NT2/D1 (cell line): ENCODE data around the gene TUBA3D.
"Not testable (repeated sequence)": the region's sequence is repeated elsewhere in the genome, so short reads cannot be mapped to it uniquely, and the experiment has no call there.

Source experiments
- SUZ12 ChIP-seq: IDR thresholded peaks from 2 replicates; pipeline ENCODE4 v1.6.1; 2011; ENCODE audit not compliant: insufficient read length, insufficient read depth; ENCODE audit errors: extremely low read depth
- YY1 ChIP-seq: IDR thresholded peaks from 2 replicates; pipeline ENCODE4 v1.6.1; 2011; ENCODE audit not compliant: insufficient read length, insufficient read depth
- ZNF274 ChIP-seq: IDR thresholded peaks from 2 replicates; pipeline ENCODE4 v1.6.1; 2011; ENCODE audit warnings: mild to moderate bottlenecking, low read depth, low read length

DNA sequence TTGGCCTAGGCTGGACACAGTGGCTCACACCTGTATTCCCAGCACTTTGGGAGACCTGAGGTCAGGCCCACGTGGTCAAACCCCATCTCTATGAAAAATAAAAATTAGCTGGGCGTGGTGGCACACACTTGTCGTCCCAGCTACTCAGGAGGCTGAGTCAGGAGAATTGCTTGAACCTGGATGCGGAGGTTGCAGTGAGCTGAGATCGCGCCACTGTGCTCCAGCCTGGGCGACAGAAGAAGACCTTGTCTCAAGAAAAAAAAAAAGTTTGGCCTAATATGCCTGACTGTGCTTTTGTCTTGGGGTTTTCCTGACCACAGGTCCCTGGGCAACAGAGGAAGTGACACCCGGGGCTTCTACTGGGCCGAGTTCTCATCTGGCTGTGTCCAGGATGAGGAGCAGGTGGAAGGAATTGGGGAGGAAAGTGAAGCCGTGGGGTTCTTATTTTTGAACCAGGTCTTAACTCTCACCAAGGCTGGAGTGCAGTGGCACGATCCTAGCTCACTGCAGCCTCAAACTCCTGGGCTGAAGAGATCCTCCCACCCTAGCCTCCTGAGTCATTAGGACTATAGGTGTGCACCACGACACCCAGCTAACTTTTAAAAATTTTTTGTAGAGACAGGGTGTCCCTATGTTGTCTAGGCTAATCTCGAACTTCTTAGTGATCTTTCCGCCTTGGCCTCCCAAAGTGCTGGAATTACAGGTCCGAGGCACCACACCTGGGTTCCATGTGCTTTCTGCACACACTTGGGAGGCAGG is 38.7 kb downstream of the TUBA3D start:
- not testable (repeated sequence) for TF ChIP-seq SUZ12, YY1, ZNF274
